Measurements from ENCODE around the gene GOLGA1.

DNA sequence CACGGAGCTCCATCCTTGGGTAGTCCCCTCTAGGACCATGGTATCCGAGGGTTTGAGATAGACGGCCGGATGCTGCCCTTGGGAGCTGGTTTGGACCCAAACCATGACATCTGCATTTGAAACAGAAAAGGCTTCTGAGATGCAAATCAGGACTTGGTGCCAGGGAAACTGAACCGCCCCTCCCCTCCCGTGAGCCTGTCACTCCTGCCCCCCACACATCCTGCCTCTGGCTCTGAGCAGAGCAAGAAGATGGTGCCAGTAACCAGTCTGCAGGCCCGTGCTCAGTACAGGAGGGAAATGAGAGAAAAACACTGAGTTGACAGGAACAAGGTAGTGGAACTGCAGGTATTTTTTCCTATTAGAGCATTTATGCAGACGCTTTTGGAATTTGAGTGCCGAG lies 60.4 kb downstream of the GOLGA1 start:
- TF ChIP-seq, protein P1, sequence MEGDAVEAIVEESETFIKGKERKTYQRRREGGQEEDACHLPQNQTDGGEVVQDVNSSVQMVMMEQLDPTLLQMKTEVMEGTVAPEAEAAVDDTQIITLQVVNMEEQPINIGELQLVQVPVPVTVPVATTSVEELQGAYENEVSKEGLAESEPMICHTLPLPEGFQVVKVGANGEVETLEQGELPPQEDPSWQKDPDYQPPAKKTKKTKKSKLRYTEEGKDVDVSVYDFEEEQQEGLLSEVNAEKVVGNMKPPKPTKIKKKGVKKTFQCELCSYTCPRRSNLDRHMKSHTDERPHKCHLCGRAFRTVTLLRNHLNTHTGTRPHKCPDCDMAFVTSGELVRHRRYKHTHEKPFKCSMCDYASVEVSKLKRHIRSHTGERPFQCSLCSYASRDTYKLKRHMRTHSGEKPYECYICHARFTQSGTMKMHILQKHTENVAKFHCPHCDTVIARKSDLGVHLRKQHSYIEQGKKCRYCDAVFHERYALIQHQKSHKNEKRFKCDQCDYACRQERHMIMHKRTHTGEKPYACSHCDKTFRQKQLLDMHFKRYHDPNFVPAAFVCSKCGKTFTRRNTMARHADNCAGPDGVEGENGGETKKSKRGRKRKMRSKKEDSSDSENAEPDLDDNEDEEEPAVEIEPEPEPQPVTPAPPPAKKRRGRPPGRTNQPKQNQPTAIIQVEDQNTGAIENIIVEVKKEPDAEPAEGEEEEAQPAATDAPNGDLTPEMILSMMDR (IDR thresholded peaks at IDR 0.05; ENCODE audit: low read depth, low read length) = no peak
- no peak for TF ChIP-seq EZH2phosphoT487 (IDR thresholded peaks at IDR 0.05; ENCODE audit: low read depth)
